HepG2 (cell line): ENCODE results near the gene FYB2. TPM values are rescaled to one million over a fixed set of nuclear protein-coding genes. Genes with fewer than 3 reads are reported as not detected.

Experiments
- ATAC-seq: fragments of 200-7000 bp; cut with Tn5 transposase; 3 replicates; pipeline ENCODE4 v1.9.1; 2020; ENCODE audit warnings: mild to moderate bottlenecking, moderate library complexity
- BruUV-seq: library from RNA; stranded (reverse); fragments of 400-500 nt; replicated peaks from 2 replicates; lab custom pipeline; 2021; lab: Mats Ljungman, UMichigan
- CTCF ChIA-PET: fragments of 300-600 bp; formaldehyde crosslinking; extraction: SDS; loops from one replicate; lab custom pipeline; 2021; ENCODE audit warnings: low total read pairs, inconsistent platforms, low intra/inter-chr PET ratio; lab: Yijun Ruan, JAX
- POLR2A ChIA-PET: fragments of 350-600 bp; sonication (Branson Sonifier 250); formaldehyde crosslinking; loops from one replicate; lab custom pipeline; 2020; ENCODE audit warnings: antibody characterized with exemption, inconsistent platforms; lab: Yijun Ruan, JAX
- DNase-seq: peaks from one replicate; pipeline ENCODE4 v3.0.0-alpha.2; 2015; ENCODE audit warnings: low spot score
- FAIRE-seq: peaks from 3 replicates; lab custom pipeline; 2011; peaks lifted over from hg19 to GRCh38; lab: Jason Lieb, UNC
- H2AFZ ChIP-seq: one replicate; pipeline ENCODE4 v1.6.1; 2011; ENCODE audit warnings: low read length, inconsistent platforms
- H3K27ac ChIP-seq: fragments of 300-600 bp; 3 replicates; pipeline ENCODE4 v1.8.0; 2011; ENCODE audit warnings: mixed run types, mild to moderate bottlenecking, mixed read lengths, low read length, inconsistent platforms; ENCODE audit not compliant: insufficient read depth; ENCODE audit errors: extremely low read length
- H3K27me3 ChIP-seq, 2 experiments: fragments of 200-600 bp in 1 of 2; 2 replicates in 1 of 2; 3 replicates in 1 of 2; pipeline versions ENCODE4 v1.6.0 to v1.8.0; 2011; ENCODE audit warnings: low read length in 2 of 2, mild to moderate bottlenecking in 2 of 2, moderate library complexity in 2 of 2, inconsistent platforms in 1 of 2; ENCODE audit not compliant: insufficient read depth in 2 of 2, control insufficient read depth in 1 of 2
- H3K36me3 ChIP-seq, 2 experiments: fragments of 200-600 bp in 1 of 2; replicated peaks in 1 of 2; 2 replicates in 1 of 2; 3 replicates in 1 of 2; pipeline versions ENCODE4 v1.5.1 to v1.8.0; 2011; ENCODE audit warnings: low read length in 2 of 2, inconsistent platforms in 1 of 2; ENCODE audit not compliant: insufficient read depth in 2 of 2, control insufficient read depth in 1 of 2
- H3K4me1 ChIP-seq: 2 replicates; pipeline ENCODE4 v1.5.1; 2012; ENCODE audit warnings: low read length, inconsistent platforms; ENCODE audit not compliant: insufficient read depth
- H3K4me2 ChIP-seq: 2 replicates; pipeline ENCODE4 v1.6.0; 2011; ENCODE audit warnings: low read depth, low read length, inconsistent platforms
- H3K4me3 ChIP-seq, 3 experiments: fragments of 200-600 bp in 1 of 3; sonication (generic), shearing (Covaris generic) in 1 of 3; replicated peaks in 1 of 3; 2 replicates each; pipeline ENCODE4 v1.5.1; 2011 to 2016; ENCODE audit warnings: low read length in 3 of 3, inconsistent platforms in 2 of 3, low read depth in 2 of 3, mild to moderate bottlenecking in 2 of 3, control low read depth in 1 of 3, mixed read lengths in 1 of 3; ENCODE audit not compliant: insufficient read depth in 1 of 3
- H3K79me2 ChIP-seq: one replicate; pipeline ENCODE4 v1.6.1; 2011; ENCODE audit warnings: low read length, inconsistent platforms; ENCODE audit not compliant: insufficient read depth
- H3K9ac ChIP-seq: 2 replicates; pipeline ENCODE4 v1.6.0; 2011; ENCODE audit warnings: mild to moderate bottlenecking, low read depth, low read length, inconsistent platforms; ENCODE audit not compliant: insufficient read depth
- H3K9me3 ChIP-seq: 2 replicates; pipeline ENCODE4 v1.5.1; 2012; ENCODE audit warnings: mild to moderate bottlenecking, low read length
- H4K20me1 ChIP-seq: 2 replicates; pipeline ENCODE4 v1.6.0; 2011; ENCODE audit warnings: inconsistent platforms, mild to moderate bottlenecking, low read length, moderate library complexity; ENCODE audit not compliant: insufficient read depth
- ARID3A ChIP-seq: IDR thresholded peaks from 2 replicates; pipeline ENCODE4 v1.6.1; 2012; ENCODE audit warnings: low read depth, low read length, improper control_type of control experiment
- EP300 ChIP-seq, 3 experiments: sonication (generic) in 1 of 3; formaldehyde crosslinking in 1 of 3; IDR thresholded peaks; 2 replicates each; pipeline versions ENCODE4 v1.5.1 to v1.6.1; 2011 to 2020; ENCODE audit warnings: low read depth in 2 of 3, low read length in 2 of 3, borderline replicate concordance in 1 of 3, improper control_type of control experiment in 1 of 3, mild to moderate bottlenecking in 1 of 3, missing genetic modification reagents in 1 of 3, moderate library complexity in 1 of 3
- FOSL2 ChIP-seq: sonication (generic); formaldehyde crosslinking; IDR thresholded peaks from 2 replicates; pipeline ENCODE4 v1.4.0; 2020; ENCODE audit warnings: missing genetic modification reagents
- HMGA1 ChIP-seq: sonication (generic); formaldehyde crosslinking; conservative IDR thresholded peaks from 2 replicates; pipeline ENCODE4 v1.4.0; 2020; ENCODE audit warnings: missing genetic modification reagents
- IRF2 ChIP-seq: IDR thresholded peaks from 2 replicates; pipeline ENCODE4 v1.6.1; 2018; ENCODE audit warnings: missing genetic modification reagents, missing compliant biosample characterization
- NFYC ChIP-seq: IDR thresholded peaks from 2 replicates; pipeline ENCODE4 v1.6.1; 2016; ENCODE audit warnings: missing genetic modification reagents, missing compliant biosample characterization
- RARA ChIP-seq: IDR thresholded peaks from 2 replicates; pipeline ENCODE4 v1.6.1; 2016; ENCODE audit warnings: missing genetic modification reagents, missing compliant biosample characterization
- SMAD3 ChIP-seq: sonication (generic); formaldehyde crosslinking; IDR thresholded peaks from 2 replicates; pipeline ENCODE4 v1.4.0; 2020; ENCODE audit warnings: missing genetic modification reagents
- SOX5 ChIP-seq: IDR thresholded peaks from 2 replicates; pipeline ENCODE4 v1.6.1; 2016; ENCODE audit warnings: borderline replicate concordance
- ZNF558 ChIP-seq: sonication (generic); formaldehyde crosslinking; IDR thresholded peaks from 2 replicates; pipeline ENCODE4 v1.9.0; 2022; ENCODE audit warnings: mild to moderate bottlenecking, missing genetic modification reagents, borderline replicate concordance
- ZNF607 ChIP-seq: sonication (generic); formaldehyde crosslinking; IDR thresholded peaks from 2 replicates; pipeline ENCODE4 v1.5.1; 2020; ENCODE audit warnings: missing genetic modification reagents, mild to moderate bottlenecking, borderline replicate concordance
- ZNF792 ChIP-seq: IDR thresholded peaks from 2 replicates; pipeline ENCODE4 v1.6.1; 2016
- WGBS: methylation state at CpG from one replicate; pipeline ENCODE4 v1.1.6; 2017; ENCODE audit warnings: low lambda C conversion rate; 5-methylcytosine and 5-hydroxymethylcytosine counted together
- in situ Hi-C: cut with HindIII; loops from 2 replicates; pipeline ENCODE4 v1.10.0; 2017; ENCODE audit warnings: low pct_unique_long_range_greater_than_20kb; ENCODE audit not compliant: extremely low pct_ligation_motif_present
- intact Hi-C: fragments of 100-400 bp; cut with micrococcal nuclease; formaldehyde crosslinking; loops from one replicate; pipeline ENCODE4 v1.10.0; 2022; ENCODE audit not compliant: unreplicated experiment
- polyA plus RNA-seq, 8 experiments: library from polyadenylated mRNA; depleted of rRNA in 3 of 8; stranded (reverse) in 7 of 8; unstranded in 1 of 8; fragments of >200 nt; fragmentation: Illumina TruSeq in 4 of 8; extraction: Trizol in 4 of 8; gene quantifications; 2 replicates each; pipeline versions ENCODE4 v1.2.1 to v1.2.3, GENCODE V29; 2011 to 2016; ENCODE audit warnings: low read depth in 4 of 8, missing spikeins in 1 of 8, mixed read lengths in 1 of 8; ENCODE audit not compliant: insufficient read depth in 1 of 8
- total RNA-seq, 5 experiments: library from RNA; depleted of rRNA; stranded (reverse); fragments of >200 nt; fragmentation: Illumina TruSeq; extraction: Trizol; gene quantifications; 2 replicates each; pipeline ENCODE4 v1.2.3, GENCODE V29; 2016; ENCODE audit warnings: low read depth in 1 of 5

The FYB2 gene
- total and polyA plus RNA-seq, 2 of the 13 experiments (the other 11 are each of a cell fraction or from before 2014, with no cell fraction given) = 1.2 to 2.7 TPM

GRCh38 chr1:56836359-56836758, 17.2 kb upstream of the FYB2 start:
- intact Hi-C loops = no loop called here
- TF ChIP-seq ZNF792 (CRISPR knock-in tag) (0 out of 2 replicates have a peak, but pooled peaks have one; percentile 17), SMAD3 (no peak), HMGA1 (CRISPR knock-in tag) (no peak), NFYC (CRISPR knock-in tag) (no peak), ZNF558 (no peak), FOSL2 (0 out of 2 replicates have a peak, but pooled peaks have one; percentile 7)
- Histone ChIP-seq H3K79me2 (no peaks in the 10 kb centered on the region), H3K27ac (peak overlapping the region; percentile 47), H3K9me3 (peaks cover 8% of the 10 kb centered on the region; the same call in 1 of the 2 replicates), H3K4me3 (no peak overlapping the region), H3K4me2 (0 out of 2 replicates have a peak overlapping the region, but pooled peaks have one; percentile 19), H3K27me3 (no peaks in the 10 kb centered on the region), H4K20me1 (no peaks in the 10 kb centered on the region), H3K9ac (no peak overlapping the region), H2AFZ (peak overlapping the region; percentile 38), H3K4me1 (peaks cover 57% of the 10 kb centered on the region), H3K36me3 (no peaks in the 10 kb centered on the region)
- CTCF ChIA-PET = no interaction called here
- no TSS peak for BruUV-seq
- DNase-seq = peak; percentile 37
- peak; percentile 56 for FAIRE-seq
- POLR2A ChIA-PET = interaction anchor here (1.1 to 1.8 kb wide), 4 partner anchors 9 to 130 kb away, joined by 3 to 12 read pairs (median 6); partner anchors contain the start of genes C8A and C8B
- in situ Hi-C loops = loop anchor here (25.0 kb wide), 2 partner anchors 451 to 1201 kb away; no protein-coding TSS in a partner anchor
- WGBS = 66% methylated on average over 4 of the region's 4 CpGs
- ATAC-seq = peak; percentile 63

- no TSS peak for BruUV-seq
- FAIRE-seq = peak; percentile 71
- ATAC-seq = peak; percentile 86
- CTCF ChIA-PET = no interaction called here
- in situ Hi-C loops = loop anchor here (25.0 kb wide), 2 partner anchors 452 to 1202 kb away; no protein-coding TSS in a partner anchor
- Histone ChIP-seq H3K4me2 (peak overlapping the region; percentile 37), H3K79me2 (no peaks in the 10 kb centered on the region), H3K36me3 (no peaks in the 10 kb centered on the region), H4K20me1 (no peaks in the 10 kb centered on the region), H3K27ac (peak overlapping the region; percentile 47), H2AFZ (no peak overlapping the region), H3K4me3 (no peak overlapping the region; a peak in 1 of 6 replicates), H3K9ac (0 out of 2 replicates have a peak overlapping the region, but pooled peaks have one; percentile 18), H3K4me1 (peaks cover 57% of the 10 kb centered on the region), H3K27me3 (no peaks in the 10 kb centered on the region), H3K9me3 (peaks cover 8% of the 10 kb centered on the region; the same call in 1 of the 2 replicates)
- WGBS = 47% methylated on average over 5 of the region's 5 CpGs
- POLR2A ChIA-PET = interaction anchor here (1.4 to 1.8 kb wide), 3 partner anchors 19 to 130 kb away, joined by 6 to 12 read pairs (median 6); partner anchors contain the start of genes C8A and C8B
- peak; percentile 76 for DNase-seq
- intact Hi-C loops = loop anchor here (2.0 kb wide), 1 partner anchor 75 kb away; no protein-coding TSS in a partner anchor
- 0 out of 2 replicates have a peak, but pooled peaks have one; percentile 26 for TF ChIP-seq ZNF607 (CRISPR knock-in tag)
- 0 out of 2 replicates have a peak, but pooled peaks have one; percentile 52 for TF ChIP-seq RARA
- 0 out of 2 replicates have a peak, but pooled peaks have one; percentile 27 for TF ChIP-seq IRF2 (CRISPR knock-in tag)
- peak; percentile 12; the same call in 1 of the 2 replicates for TF ChIP-seq SOX5 (CRISPR knock-in tag)
- peak; percentile 32; the same call in 1 of the 2 replicates for TF ChIP-seq ARID3A
- TF ChIP-seq EP300 (IDR thresholded peaks at IDR 0.05; ENCODE audit: low read depth in 2 of 2, low read length in 2 of 2) = peak in 1 of 2 experiments; percentile 44; a peak in 1 of 4 replicates
- TF ChIP-seq EP300 (CRISPR knock-in tag; IDR thresholded peaks at IDR 0.05; ENCODE audit: borderline replicate concordance) = no peak
Observed at GRCh38 chr1:56835657-56836056, 16.5 kb upstream of the FYB2 start.
